Activated CD8-positive, alpha-beta T cell treated with anti-CD3 and anti-CD28 coated beads for 36 hours (primary cell): ENCODE results near the gene EHD4. TPM values are rescaled to one million over a fixed set of nuclear protein-coding genes. Genes with fewer than 3 reads are reported as not detected.

ENCODE experiments used
- ATAC-seq: fragments of 200-7000 bp; cut with Tn5 transposase; one replicate; pipeline ENCODE4 v1.10.0; 2021; ENCODE audit warnings: mild to moderate bottlenecking, moderate library complexity
- CTCF ChIA-PET: fragments of 350-600 bp; sonication (Branson Sonifier 250); formaldehyde crosslinking; loops from one replicate; lab custom pipeline; 2021; ENCODE audit warnings: antibody characterized with exemption; lab: Charles Lee
- POLR2A ChIA-PET: fragments of 350-600 bp; sonication (Branson Sonifier 250); formaldehyde crosslinking; loops from one replicate; lab custom pipeline; 2021; ENCODE audit warnings: antibody characterized with exemption; lab: Charles Lee
- DNase-seq: peaks from one replicate; pipeline ENCODE4 v3.0.0-alpha.2; 2020
- H3K27ac Mint-ChIP-seq: one replicate; pipeline ENCODE4 v1.8.0; 2021; ENCODE audit warnings: mild to moderate bottlenecking, mixed read lengths
- H3K27me3 Mint-ChIP-seq: one replicate; pipeline ENCODE4 v1.8.0; 2021; ENCODE audit warnings: mixed read lengths
- H3K36me3 Mint-ChIP-seq: one replicate; pipeline ENCODE4 v1.8.0; 2021; ENCODE audit warnings: low read depth, mixed read lengths
- H3K4me1 Mint-ChIP-seq: one replicate; pipeline ENCODE4 v1.8.0; 2021; ENCODE audit warnings: low read depth, mixed read lengths
- H3K4me3 Mint-ChIP-seq: one replicate; pipeline ENCODE4 v1.8.0; 2021; ENCODE audit warnings: mild to moderate bottlenecking, moderate library complexity, mixed read lengths
- H3K9me3 Mint-ChIP-seq: one replicate; pipeline ENCODE4 v1.8.0; 2021; ENCODE audit warnings: mixed read lengths
- intact Hi-C: fragments of 100-400 bp; cut with micrococcal nuclease; formaldehyde crosslinking; loops from one replicate; pipeline ENCODE4 v1.10.0; 2022
- total RNA-seq, 2 experiments: library from RNA; stranded (reverse); gene quantifications; one replicate each; pipeline ENCODE4 v1.2.3, GENCODE V29; 2021
- TF ChIP-seq, protein P1 (sequence below): fragments of 200-600 bp; IDR thresholded peaks from one replicate; pipeline ENCODE4 v1.8.0; 2022; ENCODE audit warnings: antibody characterized with exemption, mild to moderate bottlenecking

EHD4 gene
- total RNA-seq, 2 experiments from 2014 or later, result 22.3 to 22.6 TPM

DNA sequence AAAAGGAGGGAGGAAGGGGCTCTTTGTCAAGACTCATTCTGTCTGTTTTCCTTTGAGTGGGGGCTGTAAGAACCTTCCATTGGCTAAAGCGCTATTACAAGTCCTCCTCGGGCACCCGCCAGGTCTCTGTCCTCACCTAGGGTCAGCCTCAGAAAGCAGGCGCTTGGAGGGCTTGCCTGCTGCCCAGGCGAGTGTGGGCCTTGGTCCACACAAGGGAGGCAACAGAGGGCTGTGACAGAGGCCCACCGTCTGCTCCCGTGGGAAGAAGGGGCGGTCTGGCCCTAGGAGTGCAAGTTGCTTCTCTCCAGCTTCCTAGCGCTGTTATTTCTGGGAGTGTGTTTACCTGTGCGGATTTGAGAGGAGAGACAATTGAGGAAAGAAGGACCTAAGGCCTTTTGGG is 24.0 kb upstream of the EHD4 start:
- ATAC-seq (no peak), DNase-seq (no peak)
- ChIA-PET POLR2A (no interaction called here), CTCF (interaction anchor here (1.0 to 2.4 kb wide), 5 partner anchors 61 to 138 kb away, joined by 3 to 10 read pairs (median 6); no protein-coding TSS in a partner anchor)
- TF ChIP-seq, protein P1, sequence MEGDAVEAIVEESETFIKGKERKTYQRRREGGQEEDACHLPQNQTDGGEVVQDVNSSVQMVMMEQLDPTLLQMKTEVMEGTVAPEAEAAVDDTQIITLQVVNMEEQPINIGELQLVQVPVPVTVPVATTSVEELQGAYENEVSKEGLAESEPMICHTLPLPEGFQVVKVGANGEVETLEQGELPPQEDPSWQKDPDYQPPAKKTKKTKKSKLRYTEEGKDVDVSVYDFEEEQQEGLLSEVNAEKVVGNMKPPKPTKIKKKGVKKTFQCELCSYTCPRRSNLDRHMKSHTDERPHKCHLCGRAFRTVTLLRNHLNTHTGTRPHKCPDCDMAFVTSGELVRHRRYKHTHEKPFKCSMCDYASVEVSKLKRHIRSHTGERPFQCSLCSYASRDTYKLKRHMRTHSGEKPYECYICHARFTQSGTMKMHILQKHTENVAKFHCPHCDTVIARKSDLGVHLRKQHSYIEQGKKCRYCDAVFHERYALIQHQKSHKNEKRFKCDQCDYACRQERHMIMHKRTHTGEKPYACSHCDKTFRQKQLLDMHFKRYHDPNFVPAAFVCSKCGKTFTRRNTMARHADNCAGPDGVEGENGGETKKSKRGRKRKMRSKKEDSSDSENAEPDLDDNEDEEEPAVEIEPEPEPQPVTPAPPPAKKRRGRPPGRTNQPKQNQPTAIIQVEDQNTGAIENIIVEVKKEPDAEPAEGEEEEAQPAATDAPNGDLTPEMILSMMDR, result no peak
- no peak overlapping the region for H3K4me3 Mint-ChIP-seq
- H3K4me1 Mint-ChIP-seq, result peaks cover 5% of the 10 kb centered on the region
- intact Hi-C loops, result loop anchor here (10.0 kb wide), 1 partner anchor 138 kb away; no protein-coding TSS in a partner anchor
- no peaks in the 10 kb centered on the region for H3K9me3 Mint-ChIP-seq
- no peaks in the 10 kb centered on the region for H3K36me3 Mint-ChIP-seq
- no peaks in the 10 kb centered on the region for H3K27me3 Mint-ChIP-seq
- no peak overlapping the region for H3K27ac Mint-ChIP-seq

DNA sequence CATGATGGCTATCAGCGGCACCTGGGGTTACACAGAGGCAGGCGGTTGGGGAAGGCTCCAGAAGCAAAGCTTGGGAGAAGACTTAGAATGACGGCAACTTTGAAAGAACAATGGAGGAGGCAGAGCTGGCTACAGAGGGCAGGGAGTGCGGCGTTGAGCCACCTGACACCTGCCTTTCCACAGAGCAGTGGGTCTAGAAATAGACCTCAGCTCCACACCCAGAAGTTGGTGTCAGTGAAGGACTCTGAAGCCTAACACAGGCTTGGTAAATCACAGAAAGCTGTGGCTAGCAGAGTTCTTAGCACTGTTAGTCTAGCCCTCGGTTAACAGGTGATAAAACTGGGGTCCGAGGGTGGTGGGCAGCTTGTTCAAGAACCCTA is 23.1 kb upstream of the EHD4 start:
- ChIA-PET CTCF (interaction anchor here (1.6 to 2.4 kb wide), 4 partner anchors 62 to 139 kb away, joined by 4 to 10 read pairs (median 8); no protein-coding TSS in a partner anchor), POLR2A (no interaction called here)
- ATAC-seq, result no peak
- TF ChIP-seq, protein P1, result no peak
- Mint-ChIP-seq H3K27ac (no peak overlapping the region), H3K4me3 (no peak overlapping the region), H3K9me3 (no peaks in the 10 kb centered on the region), H3K27me3 (no peaks in the 10 kb centered on the region), H3K4me1 (peaks cover 5% of the 10 kb centered on the region), H3K36me3 (no peaks in the 10 kb centered on the region)
- DNase-seq, result no peak
- intact Hi-C loops, result loop anchor here (10.0 kb wide), 1 partner anchor 139 kb away; no protein-coding TSS in a partner anchor

DNA sequence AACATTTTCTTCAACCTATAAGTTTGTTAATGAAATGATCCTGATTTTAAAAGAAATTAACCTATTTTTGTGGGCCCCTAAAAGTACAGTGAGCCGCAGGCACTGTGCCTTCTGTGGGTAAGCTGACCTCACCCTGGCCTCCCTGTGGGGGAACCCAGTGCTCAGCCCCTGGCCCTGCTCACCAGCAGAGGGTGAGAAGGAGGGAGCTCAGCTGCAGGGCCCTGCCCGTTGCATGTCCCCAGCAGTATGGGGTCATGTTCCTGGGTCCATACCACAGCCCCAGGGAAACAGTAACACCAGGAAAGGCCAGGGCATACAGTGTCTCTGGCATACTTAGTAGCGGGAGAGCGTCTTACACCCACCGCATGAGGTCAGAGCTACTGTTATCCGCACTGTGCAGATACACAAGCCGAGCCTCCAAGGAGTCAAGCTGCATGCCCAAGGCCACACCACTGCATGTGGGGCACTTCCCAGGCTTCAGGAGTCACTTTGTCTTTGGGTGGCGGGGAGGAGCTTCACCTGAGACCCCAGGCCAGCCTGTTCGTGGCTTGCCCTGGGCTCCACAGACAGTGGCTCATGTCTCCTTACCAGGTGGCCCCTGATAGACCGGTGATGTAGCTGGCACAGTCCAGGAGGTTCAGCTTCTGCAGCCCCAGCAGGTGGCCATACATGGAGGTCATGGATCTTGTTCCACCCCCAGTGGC is 22.6 kb upstream of the EHD4 start:
- H3K27me3 Mint-ChIP-seq, result peaks cover 3% of the 10 kb centered on the region
- intact Hi-C loops, result loop anchor here (10.0 kb wide), 1 partner anchor 140 kb away; no protein-coding TSS in a partner anchor
- DNase-seq (no peak), ATAC-seq (no peak)
- ChIA-PET CTCF (interaction anchor here (1.6 to 2.4 kb wide), 4 partner anchors 62 to 140 kb away, joined by 4 to 10 read pairs (median 8); no protein-coding TSS in a partner anchor), POLR2A (no interaction called here)
- no peaks in the 10 kb centered on the region for H3K9me3 Mint-ChIP-seq
- no peak overlapping the region for H3K4me3 Mint-ChIP-seq
- H3K4me1 Mint-ChIP-seq, result peaks cover 5% of the 10 kb centered on the region
- H3K36me3 Mint-ChIP-seq, result no peaks in the 10 kb centered on the region
- H3K27ac Mint-ChIP-seq, result no peak overlapping the region
- TF ChIP-seq, protein P1, result no peak

DNA sequence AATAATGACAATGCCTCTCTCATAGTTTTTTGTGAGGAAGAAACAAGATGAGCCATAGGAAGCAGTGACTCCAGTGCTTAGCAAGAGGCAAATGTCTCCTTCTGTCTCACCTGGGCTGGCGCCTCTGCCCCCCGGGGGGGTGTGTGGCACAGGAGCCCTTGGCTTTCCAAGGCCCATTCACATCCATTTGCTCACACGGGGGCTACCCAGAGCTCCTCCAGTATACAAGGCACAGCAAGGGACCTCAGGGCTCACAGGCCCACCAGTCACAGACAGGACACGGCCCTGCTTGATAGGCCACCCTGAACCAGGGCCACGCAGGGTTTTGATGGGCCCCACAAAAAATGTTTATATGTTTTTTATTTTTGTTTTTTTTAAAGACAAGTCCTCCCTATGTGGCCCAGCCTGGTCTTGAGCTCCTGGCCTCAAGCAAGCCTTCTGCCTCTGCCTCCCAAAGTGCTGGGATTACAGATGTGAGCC is 21.9 kb upstream of the EHD4 start:
- H3K27me3 Mint-ChIP-seq, result peaks cover 3% of the 10 kb centered on the region
- CTCF ChIA-PET, result interaction anchor here (1.2 to 2.4 kb wide), 2 partner anchors 63 to 90 kb away, joined by 5 to 10 read pairs; no protein-coding TSS in a partner anchor
- intact Hi-C loops, result loop anchor here (10.0 kb wide), 1 partner anchor 141 kb away; no protein-coding TSS in a partner anchor
- no peak overlapping the region for H3K4me3 Mint-ChIP-seq
- ATAC-seq, result no peak
- TF ChIP-seq, protein P1, result no peak
- POLR2A ChIA-PET, result interaction anchor here (0.5 kb wide), 1 partner anchor 20 kb away, joined by 3 read pairs; no protein-coding TSS in a partner anchor
- no peak for DNase-seq
- no peaks in the 10 kb centered on the region for H3K36me3 Mint-ChIP-seq
- peaks cover 2% of the 10 kb centered on the region for H3K4me1 Mint-ChIP-seq
- H3K9me3 Mint-ChIP-seq, result no peaks in the 10 kb centered on the region
- H3K27ac Mint-ChIP-seq, result no peak overlapping the region
